HG02798 (cell line): ENCODE measurements around the gene DNAJC13.

ENCODE experiments used
- ATAC-seq: cut with Tn5 transposase; IDR thresholded peaks from one replicate; pipeline ENCODE4 v1.9.1; 2021; ENCODE audit warnings: mild to moderate bottlenecking; ENCODE audit not compliant: unreplicated experiment, poor library complexity

Gene DNAJC13

GRCh38 chr3:132587401-132587800, 170.1 kb downstream of the DNAJC13 start:
- no peak for ATAC-seq
